Body of pancreas (tissue), 4 donors: Measurements from ENCODE around the gene CEMIP2. TPM values are rescaled to one million over a fixed set of nuclear protein-coding genes. Genes with fewer than 3 reads are reported as not detected.

ENCODE experiments used
- ATAC-seq: fragments of 150-250 bp; one replicate; pipeline ENCODE4 v1.9.1; 2016
- DNase-seq, 4 donors: peaks; one replicate each; pipeline ENCODE4 v3.0.0-alpha.2; 2019
- H3K27ac ChIP-seq, 4 donors: fragments of 200-600 bp; sonication (generic); 1 replicate in 3 of 4; 2 replicates in 1 of 4; pipeline versions ENCODE4 v1.5.1 to v1.6.1; 2016 to 2019; ENCODE audit warnings: mild to moderate bottlenecking in 1 of 4, mixed read lengths in 1 of 4, moderate library complexity in 1 of 4
- H3K27me3 ChIP-seq, 2 donors: fragments of 200-600 bp; sonication (generic); one replicate each; pipeline ENCODE4 v1.6.0; 2016; ENCODE audit warnings: mild to moderate bottlenecking in 1 of 2
- H3K36me3 ChIP-seq, 2 donors: fragments of 200-600 bp; sonication (generic); replicated peaks in 1 of 2; 2 replicates each; pipeline ENCODE4 v1.5.1; 2016; ENCODE audit warnings: low read depth in 2 of 2; ENCODE audit not compliant: insufficient read depth in 1 of 2
- H3K4me1 ChIP-seq: fragments of 200-600 bp; sonication (generic); one replicate; pipeline ENCODE4 v1.6.0; 2016
- H3K4me3 ChIP-seq, 2 donors: fragments of 200-600 bp; sonication (generic); 1 replicate in 1 of 2; 2 replicates in 1 of 2; pipeline ENCODE4 v1.5.1; 2016 to 2019
- H3K9me3 ChIP-seq, 3 donors: fragments of 200-600 bp; sonication (generic); 1 replicate in 2 of 3; 2 replicates in 1 of 3; pipeline ENCODE4 v1.5.1; 2016
- CTCF ChIP-seq, 7 experiments: fragments of 450-650 bp in 4 of 7; fragments of 200-600 bp in 3 of 7; sonication (generic) in 3 of 7; IDR thresholded peaks; one replicate each; pipeline ENCODE4 v1.5.1; 2016 to 2019; ENCODE audit warnings: antibody characterized with exemption in 7 of 7
- POLR2A ChIP-seq, 3 donors: fragments of 450-650 bp; IDR thresholded peaks; one replicate each; pipeline ENCODE4 v1.6.1; 2016; ENCODE audit warnings: antibody characterized with exemption in 3 of 3, mild to moderate bottlenecking in 2 of 3
- WGBS, 2 donors: methylation state at CpG; one replicate each; pipeline ENCODE4 v1.1.5; 2017; 5-methylcytosine and 5-hydroxymethylcytosine counted together
- intact Hi-C: fragments of 100-400 bp; cut with DNase I; formaldehyde crosslinking; loops from one replicate; pipeline ENCODE4 v1.15.1; 2023
- total RNA-seq, 2 donors: library from RNA; depleted of rRNA; stranded (reverse); fragments of >200 nt; gene quantifications; one replicate each; pipeline ENCODE4 v1.1.0, GENCODE V29; 2016

The CEMIP2 gene
- total RNA-seq, 2 donors from 2014 or later, result 28.3 to 33.0 TPM

- ATAC-seq, result no peak
- H3K9me3 ChIP-seq, result no peaks in the 10 kb centered on the region
- TF ChIP-seq CTCF (IDR thresholded peaks at IDR 0.05), result no peak
- no peak for TF ChIP-seq POLR2A (IDR thresholded peaks at IDR 0.05)
- intact Hi-C loops, result no loop called here
- peaks cover 17% of the 10 kb centered on the region for H3K4me1 ChIP-seq
- no peak overlapping the region for H3K4me3 ChIP-seq
- no peak for DNase-seq
- 76 to 88% methylated on average over 1 of the region's 1 CpG for WGBS, 2 donors
- H3K27ac ChIP-seq, result no peak overlapping the region
- no peaks in the 10 kb centered on the region for H3K27me3 ChIP-seq
- no peaks in the 10 kb centered on the region for H3K36me3 ChIP-seq
Measured at GRCh38 chr9:71748280-71748743, 20.0 kb downstream of the CEMIP2 start.

DNA sequence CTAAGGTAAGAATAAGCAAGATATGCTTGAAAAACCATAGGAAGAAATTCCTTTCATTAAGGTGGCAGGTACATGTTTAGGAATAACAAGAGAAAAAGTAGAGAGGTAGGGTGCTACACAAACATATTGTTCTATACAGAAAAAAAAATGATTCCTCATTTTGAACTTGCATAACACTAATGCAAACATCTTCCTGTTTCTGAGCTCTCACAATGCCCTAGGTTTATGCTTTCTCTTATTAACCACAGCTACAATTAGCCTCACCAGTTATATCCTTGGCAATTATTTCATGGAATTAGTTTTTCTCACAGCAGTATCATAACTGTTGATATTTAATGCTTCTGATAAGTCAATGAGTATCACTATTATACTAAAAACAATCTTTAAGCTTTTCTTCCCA lies 20.7 kb downstream of the CEMIP2 start:
- Histone ChIP-seq H3K4me1 (peaks cover 24% of the 10 kb centered on the region), H3K9me3 (no peaks in the 10 kb centered on the region), H3K27ac (no peak overlapping the region), H3K4me3 (no peak overlapping the region), H3K36me3 (no peaks in the 10 kb centered on the region), H3K27me3 (no peaks in the 10 kb centered on the region)
- no peak for ATAC-seq
- intact Hi-C loops, result no loop called here
- TF ChIP-seq CTCF (IDR thresholded peaks at IDR 0.05) (no peak), POLR2A (IDR thresholded peaks at IDR 0.05) (no peak)
- DNase-seq, result no peak

DNA sequence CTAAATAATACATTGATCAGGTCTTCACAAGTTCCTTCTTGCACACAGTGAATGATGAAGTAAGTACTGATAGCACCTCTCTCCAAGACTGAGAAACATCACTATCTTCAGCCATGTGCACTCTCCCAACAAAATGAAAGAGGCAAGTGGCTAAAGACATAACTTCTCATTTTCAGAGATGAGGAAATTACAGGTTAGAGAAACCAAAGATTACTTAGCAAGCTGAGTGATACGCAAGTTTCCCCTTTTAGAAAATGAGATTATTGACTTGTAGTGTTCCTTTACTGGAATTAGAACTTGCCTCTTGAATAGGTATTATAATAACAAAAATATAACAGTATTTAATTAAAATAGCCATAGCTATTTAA lies 21.6 kb downstream of the CEMIP2 start:
- WGBS, 2 donors, result 95 to 97% methylated on average over 1 of the region's 1 CpG
- ATAC-seq (no peak), DNase-seq (no peak)
- H3K4me1 ChIP-seq, result peaks cover 33% of the 10 kb centered on the region
- TF ChIP-seq CTCF (IDR thresholded peaks at IDR 0.05), result no peak
- no peak for TF ChIP-seq POLR2A (IDR thresholded peaks at IDR 0.05)
- no peaks in the 10 kb centered on the region for H3K9me3 ChIP-seq
- no peaks in the 10 kb centered on the region for H3K36me3 ChIP-seq
- intact Hi-C loops, result no loop called here
- H3K27ac ChIP-seq, result no peak overlapping the region
- no peaks in the 10 kb centered on the region for H3K27me3 ChIP-seq
- no peak overlapping the region for H3K4me3 ChIP-seq

GRCh38 chr9:71746023-71746757 lies 22.1 kb downstream of the CEMIP2 start:
- ATAC-seq, result no peak
- Histone ChIP-seq H3K27me3 (no peaks in the 10 kb centered on the region), H3K27ac (no peak overlapping the region), H3K9me3 (no peaks in the 10 kb centered on the region), H3K36me3 (no peaks in the 10 kb centered on the region), H3K4me1 (peaks cover 38% of the 10 kb centered on the region), H3K4me3 (no peak overlapping the region)
- intact Hi-C loops, result no loop called here
- DNase-seq, result no peak
- WGBS, 2 donors, result 95 to 98% methylated on average over 6 of the region's 6 CpGs
- no peak for TF ChIP-seq POLR2A (IDR thresholded peaks at IDR 0.05)
- no peak for TF ChIP-seq CTCF (IDR thresholded peaks at IDR 0.05)
